Osteocyte (in vitro differentiated cells): ENCODE measurements around the gene C1QTNF1. TPM values are rescaled to one million over a fixed set of nuclear protein-coding genes. Genes with fewer than 3 reads are reported as not detected.
A peak's percentile ranks its signal among the peaks of the same experiment; 100 is the strongest.

Experiments
- DNase-seq: peaks from one replicate; pipeline ENCODE4 v3.0.0; 2021; ENCODE audit warnings: mixed read lengths; ENCODE audit not compliant: unreplicated experiment; ENCODE audit errors: extremely low spot score
- H3K27ac Mint-ChIP-seq: one replicate; pipeline ENCODE4 v1.8.0; 2021; ENCODE audit warnings: mild to moderate bottlenecking, mixed read lengths; ENCODE audit not compliant: unreplicated experiment
- H3K27me3 Mint-ChIP-seq: one replicate; pipeline ENCODE4 v1.8.0; 2021; ENCODE audit warnings: mixed read lengths; ENCODE audit not compliant: unreplicated experiment
- H3K36me3 Mint-ChIP-seq: one replicate; pipeline ENCODE4 v1.8.0; 2021; ENCODE audit warnings: mixed read lengths; ENCODE audit not compliant: unreplicated experiment
- H3K4me1 Mint-ChIP-seq: one replicate; pipeline ENCODE4 v1.8.0; 2021; ENCODE audit warnings: mixed read lengths; ENCODE audit not compliant: unreplicated experiment
- H3K4me3 Mint-ChIP-seq: one replicate; pipeline ENCODE4 v1.8.0; 2021; ENCODE audit warnings: mild to moderate bottlenecking, moderate library complexity, mixed read lengths; ENCODE audit not compliant: unreplicated experiment
- H3K9me3 Mint-ChIP-seq: one replicate; pipeline ENCODE4 v1.8.0; 2021; ENCODE audit warnings: mixed read lengths; ENCODE audit not compliant: unreplicated experiment
- total RNA-seq: library from RNA; stranded (reverse); gene quantifications from 2 replicates; pipeline ENCODE4 v1.2.1, GENCODE V29; 2021
- TF ChIP-seq, protein P1 (sequence below): fragments of 200-600 bp; sonication (generic); IDR thresholded peaks from 2 replicates; pipeline ENCODE4 v1.5.0; 2021; ENCODE audit warnings: antibody characterized with exemption, mild to moderate bottlenecking, moderate library complexity

Gene C1QTNF1
- total RNA-seq, 1 donor from 2014 or later: 203 TPM

DNA sequence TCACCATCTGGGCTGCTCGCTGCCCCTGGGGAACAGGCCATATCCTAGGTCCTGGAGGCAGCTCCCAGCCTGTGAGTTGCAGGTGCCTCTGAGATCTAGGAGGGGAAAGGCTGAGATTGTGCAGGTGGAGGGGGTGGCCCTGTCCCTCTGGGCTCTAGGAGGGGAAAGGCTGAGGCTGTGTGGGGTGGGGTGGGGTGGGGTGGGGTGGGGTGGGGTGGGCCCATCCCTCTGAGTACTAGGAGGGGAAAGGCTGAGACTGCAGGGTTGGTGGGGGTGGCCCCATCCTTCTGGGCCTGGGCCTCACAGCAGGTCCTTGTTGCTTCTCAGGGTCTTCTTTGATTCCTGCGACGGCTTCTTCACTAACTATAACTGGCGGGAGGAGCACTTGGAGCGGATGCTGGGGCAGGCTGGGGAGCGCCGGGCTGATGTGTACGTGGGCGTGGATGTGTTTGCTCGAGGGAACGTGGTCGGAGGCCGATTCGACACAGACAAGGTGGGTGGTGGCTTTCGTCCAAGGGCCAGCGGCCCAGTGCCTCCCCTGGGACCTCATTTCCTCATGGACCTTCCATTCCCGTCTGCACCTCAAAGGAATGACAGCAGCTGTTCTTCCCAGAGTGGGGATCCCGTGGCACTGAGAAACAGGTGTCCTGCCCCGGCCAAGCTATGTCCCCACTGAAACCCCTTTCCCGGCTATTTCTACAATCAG lies 57.8 kb downstream of the C1QTNF1 start:
- Mint-ChIP-seq H3K9me3 (no peaks in the 10 kb centered on the region), H3K36me3 (peaks cover 26% of the 10 kb centered on the region), H3K4me1 (no peaks in the 10 kb centered on the region), H3K27me3 (no peaks in the 10 kb centered on the region), H3K27ac (no peak overlapping the region), H3K4me3 (no peak overlapping the region)
- TF ChIP-seq, protein P1, sequence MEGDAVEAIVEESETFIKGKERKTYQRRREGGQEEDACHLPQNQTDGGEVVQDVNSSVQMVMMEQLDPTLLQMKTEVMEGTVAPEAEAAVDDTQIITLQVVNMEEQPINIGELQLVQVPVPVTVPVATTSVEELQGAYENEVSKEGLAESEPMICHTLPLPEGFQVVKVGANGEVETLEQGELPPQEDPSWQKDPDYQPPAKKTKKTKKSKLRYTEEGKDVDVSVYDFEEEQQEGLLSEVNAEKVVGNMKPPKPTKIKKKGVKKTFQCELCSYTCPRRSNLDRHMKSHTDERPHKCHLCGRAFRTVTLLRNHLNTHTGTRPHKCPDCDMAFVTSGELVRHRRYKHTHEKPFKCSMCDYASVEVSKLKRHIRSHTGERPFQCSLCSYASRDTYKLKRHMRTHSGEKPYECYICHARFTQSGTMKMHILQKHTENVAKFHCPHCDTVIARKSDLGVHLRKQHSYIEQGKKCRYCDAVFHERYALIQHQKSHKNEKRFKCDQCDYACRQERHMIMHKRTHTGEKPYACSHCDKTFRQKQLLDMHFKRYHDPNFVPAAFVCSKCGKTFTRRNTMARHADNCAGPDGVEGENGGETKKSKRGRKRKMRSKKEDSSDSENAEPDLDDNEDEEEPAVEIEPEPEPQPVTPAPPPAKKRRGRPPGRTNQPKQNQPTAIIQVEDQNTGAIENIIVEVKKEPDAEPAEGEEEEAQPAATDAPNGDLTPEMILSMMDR: no peak
- no peak for DNase-seq

DNA sequence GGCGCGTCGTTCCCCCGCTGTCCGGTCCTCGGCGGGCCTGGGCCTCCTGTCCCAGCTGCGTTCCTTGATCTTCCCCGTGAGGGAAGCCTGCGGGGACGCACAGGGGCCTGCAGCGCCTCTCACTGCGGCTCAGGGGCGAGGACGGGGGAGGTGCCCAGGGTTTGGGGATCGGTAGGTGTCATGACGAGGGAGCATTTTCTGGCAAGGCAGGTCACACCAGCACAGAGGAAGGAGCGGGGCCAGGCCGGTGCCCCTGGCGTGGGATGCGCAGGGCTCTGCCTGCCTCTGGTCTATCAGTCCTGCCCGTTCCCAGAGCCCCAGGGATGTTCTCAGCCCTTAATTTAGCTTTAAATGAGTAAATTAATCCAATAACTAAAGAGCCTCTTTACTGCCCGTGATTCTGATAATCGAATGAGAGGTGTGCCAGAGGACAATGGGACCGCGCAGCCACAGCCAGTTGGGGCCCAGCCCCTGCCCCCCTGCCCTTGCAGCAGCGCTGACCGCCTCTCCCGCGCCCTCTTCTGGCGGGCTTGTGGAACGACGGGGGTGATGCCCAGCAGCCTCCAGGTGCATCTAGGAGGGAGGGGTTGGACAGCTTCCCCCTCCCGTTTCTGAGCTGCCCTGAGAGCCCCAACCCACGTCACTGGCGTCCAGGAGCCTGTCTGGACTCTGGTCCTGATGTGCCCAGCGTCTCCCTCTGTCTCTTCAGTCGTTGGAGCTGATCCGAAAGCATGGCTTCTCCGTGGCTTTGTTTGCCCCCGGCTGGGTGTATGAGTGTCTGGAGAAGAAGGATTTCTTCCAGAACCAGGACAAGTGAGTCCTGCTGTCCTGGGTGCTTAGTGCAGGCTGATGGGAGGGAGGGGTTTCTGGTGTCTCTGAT lies 58.6 kb downstream of the C1QTNF1 start:
- peaks cover 26% of the 10 kb centered on the region for H3K36me3 Mint-ChIP-seq
- no peak for DNase-seq
- no peak overlapping the region for H3K4me3 Mint-ChIP-seq
- no peak overlapping the region for H3K27ac Mint-ChIP-seq
- H3K4me1 Mint-ChIP-seq: no peaks in the 10 kb centered on the region
- H3K27me3 Mint-ChIP-seq: no peaks in the 10 kb centered on the region
- no peaks in the 10 kb centered on the region for H3K9me3 Mint-ChIP-seq
- TF ChIP-seq, protein P1: peak; percentile 90

DNA sequence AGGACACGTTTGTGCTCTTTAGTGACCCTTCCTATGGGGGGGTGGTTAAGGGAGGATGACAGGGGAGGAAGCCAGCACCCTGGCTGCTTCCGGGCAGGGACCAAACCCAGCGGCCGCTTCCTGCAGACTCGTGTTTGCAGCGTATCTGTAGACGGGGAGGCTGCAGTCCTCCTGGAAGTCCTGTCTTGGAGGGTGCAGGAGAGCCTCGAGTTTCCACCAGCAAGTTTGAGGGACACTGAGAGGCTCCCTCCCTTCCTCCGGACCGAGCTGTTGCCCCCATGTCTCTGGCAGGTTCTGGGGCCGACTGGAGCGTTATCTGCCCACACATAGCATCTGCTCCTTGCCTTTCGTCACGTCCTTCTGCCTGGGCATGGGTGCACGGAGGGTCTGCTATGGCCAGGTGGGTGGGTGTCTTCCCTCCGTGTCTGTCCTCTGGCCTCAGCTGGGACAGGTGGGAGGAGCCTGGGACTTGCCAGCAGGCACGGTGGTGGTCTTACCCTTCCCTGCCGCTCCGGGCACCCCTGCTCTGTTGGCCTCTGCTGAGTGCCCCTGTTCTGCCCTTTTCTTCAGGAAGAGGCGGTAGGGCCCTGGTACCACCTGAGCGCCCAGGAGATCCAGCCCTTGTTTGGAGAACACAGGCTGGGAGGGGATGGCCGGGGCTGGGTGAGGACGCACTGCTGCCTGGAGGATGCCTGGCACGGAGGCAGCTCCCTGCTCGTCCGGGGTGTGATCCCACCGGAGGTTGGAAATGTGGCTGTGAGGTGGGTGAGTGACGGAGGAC lies 59.4 kb downstream of the C1QTNF1 start:
- DNase-seq: no peak
- TF ChIP-seq, protein P1: no peak
- Mint-ChIP-seq H3K9me3 (no peaks in the 10 kb centered on the region), H3K27me3 (no peaks in the 10 kb centered on the region), H3K36me3 (peaks cover 24% of the 10 kb centered on the region), H3K4me3 (no peak overlapping the region), H3K27ac (no peak overlapping the region), H3K4me1 (no peaks in the 10 kb centered on the region)

DNA sequence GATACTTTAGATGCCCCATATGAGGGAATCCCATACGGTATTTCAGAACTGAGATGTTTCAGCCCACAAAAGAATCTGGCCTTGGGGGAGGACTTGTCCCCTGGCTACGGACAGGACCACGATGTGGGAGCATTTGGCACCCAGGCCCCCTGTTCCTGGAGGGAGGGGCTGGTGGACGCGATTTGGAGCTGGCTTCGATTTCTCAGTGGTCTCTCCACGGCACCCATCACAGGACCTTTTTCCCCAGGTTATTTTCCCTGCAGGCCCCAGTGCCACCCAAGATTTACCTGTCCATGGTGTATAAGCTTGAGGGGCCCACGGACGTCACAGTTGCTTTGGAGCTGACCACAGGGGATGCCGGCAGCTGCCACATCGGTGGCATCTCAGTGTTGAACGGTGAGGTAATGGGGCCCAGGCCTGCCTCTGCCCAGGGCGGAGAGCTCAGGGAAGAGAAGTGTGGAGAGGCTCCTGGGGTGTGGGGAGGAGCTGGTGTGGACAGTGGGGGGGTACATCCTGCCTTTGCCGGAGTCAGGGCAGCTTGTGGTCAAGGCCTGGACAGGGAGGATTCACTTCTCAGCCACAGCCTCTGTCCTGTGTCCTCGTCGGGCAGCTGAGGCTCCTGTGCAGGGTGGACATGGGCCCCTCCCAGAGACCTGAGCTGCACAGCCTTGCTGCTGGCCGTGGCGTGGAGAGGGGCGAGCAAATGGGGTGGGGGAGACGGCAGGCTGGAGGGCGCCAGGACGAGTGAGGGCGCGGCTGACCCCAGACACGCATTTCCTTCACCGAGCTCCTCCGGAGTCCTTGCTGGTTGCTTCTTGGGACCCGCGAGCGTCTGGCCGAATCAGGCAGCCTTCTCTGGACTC lies 60.6 kb downstream of the C1QTNF1 start:
- H3K4me1 Mint-ChIP-seq: no peaks in the 10 kb centered on the region
- H3K9me3 Mint-ChIP-seq: no peaks in the 10 kb centered on the region

More for the DNA sequence above, 60.6 kb downstream of the C1QTNF1 start:
- Mint-ChIP-seq H3K27ac (no peak overlapping the region), H3K4me3 (no peak overlapping the region), H3K36me3 (peaks cover 20% of the 10 kb centered on the region), H3K27me3 (no peaks in the 10 kb centered on the region)
- DNase-seq: no peak
- TF ChIP-seq, protein P1: no peak
